Transverse colon (tissue), 4 donors: Measurements from ENCODE around the gene SLC8A3. TPM values are rescaled to one million over a fixed set of nuclear protein-coding genes. Genes with fewer than 3 reads are reported as not detected.
A peak's percentile ranks its signal among the peaks of the same experiment; 100 is the strongest.

Experiments
- DNase-seq: peaks from one replicate; pipeline ENCODE4 v3.0.0-alpha.2; 2019
- H3K27ac ChIP-seq, 4 donors: fragments of 200-600 bp; sonication (generic); 2 replicates each; pipeline ENCODE4 v1.5.1; 2016 to 2018; ENCODE audit warnings: inconsistent platforms in 4 of 4
- H3K27me3 ChIP-seq: fragments of 200-600 bp; sonication (generic); 2 replicates; pipeline ENCODE4 v1.5.1; 2017; ENCODE audit warnings: inconsistent platforms
- H3K36me3 ChIP-seq, 4 donors: fragments of 200-600 bp; sonication (generic); 2 replicates each; pipeline ENCODE4 v1.5.1; 2017 to 2019; ENCODE audit warnings: inconsistent platforms in 4 of 4
- H3K4me1 ChIP-seq, 4 donors: fragments of 200-600 bp; sonication (generic); 2 replicates each; pipeline ENCODE4 v1.5.1; 2017 to 2020; ENCODE audit warnings: inconsistent platforms in 4 of 4
- H3K4me3 ChIP-seq, 4 donors: fragments of 200-600 bp; sonication (generic); 1 replicate in 1 of 4; 2 replicates in 3 of 4; pipeline versions ENCODE4 v1.5.1 to v1.6.1; 2017 to 2019; ENCODE audit warnings: inconsistent platforms in 4 of 4
- H3K9me3 ChIP-seq, 2 donors: fragments of 200-600 bp; sonication (generic); 2 replicates each; pipeline ENCODE4 v1.5.1; 2017 to 2019; ENCODE audit warnings: inconsistent platforms in 2 of 2
- CTCF ChIP-seq, 5 experiments: fragments of 200-600 bp in 3 of 5; fragments of 450-650 bp in 2 of 5; sonication (generic) in 3 of 5; IDR thresholded peaks; 1 replicate in 2 of 5; 2 replicates in 3 of 5; pipeline ENCODE4 v1.5.1; 2016 to 2017; ENCODE audit warnings: antibody characterized with exemption in 5 of 5, inconsistent platforms in 3 of 5, mild to moderate bottlenecking in 2 of 5, moderate library complexity in 1 of 5
- EP300 ChIP-seq: sonication (generic); formaldehyde crosslinking; IDR thresholded peaks from one replicate; pipeline ENCODE4 v1.6.1; 2017; ENCODE audit warnings: antibody characterized with exemption, low read depth
- POLR2A ChIP-seq: fragments of 450-650 bp; IDR thresholded peaks from one replicate; pipeline ENCODE4 v1.6.1; 2016; ENCODE audit warnings: antibody characterized with exemption, mild to moderate bottlenecking, moderate library complexity
- POLR2AphosphoS5 ChIP-seq, 3 donors: sonication (generic); formaldehyde crosslinking; IDR thresholded peaks; one replicate each; pipeline ENCODE4 v1.6.1; 2016; ENCODE audit warnings: antibody characterized with exemption in 3 of 3
- WGBS, 2 donors: methylation state at CpG; one replicate each; pipeline ENCODE4 v1.1.5; 2018; ENCODE audit warnings: low coverage in 1 of 2; 5-methylcytosine and 5-hydroxymethylcytosine counted together
- in situ Hi-C, 4 donors: fragments of 200-750 bp; cut with MboI; loops; one replicate each; pipeline versions ENCODE4 v1.15.0 to v1.15.1; 2017; ENCODE audit warnings: low sequenced_read_pairs in 3 of 4, low pct_ligation_motif_present in 1 of 4, low pct_unique_long_range_greater_than_20kb in 1 of 4
- intact Hi-C: fragments of 100-400 bp; cut with DNase I; formaldehyde crosslinking; loops from one replicate; pipeline ENCODE4 v1.15.1; 2023; ENCODE audit warnings: low total_unique reads
- total RNA-seq, 4 donors: library from RNA; depleted of rRNA; stranded (reverse); fragments of >200 nt; gene quantifications; one replicate each; pipeline ENCODE4 v1.1.0, GENCODE V29; 2016

SLC8A3 gene
- total RNA-seq, 4 donors from 2014 or later = 0.27 to 1.9 (median 0.32) TPM; not detected in 1

GRCh38 chr14:70009961-70010360, 178.8 kb downstream of the SLC8A3 start:
- Histone ChIP-seq H3K4me1 (peaks cover 0 to 15% (median 0%) of the 10 kb centered on the region in 4 donors), H3K27me3 (no peaks in the 10 kb centered on the region), H3K27ac (no peak overlapping the region), H3K9me3 (no peaks in the 10 kb centered on the region), H3K4me3 (no peak overlapping the region), H3K36me3 (no peaks in the 10 kb centered on the region)
- in situ Hi-C loops = loop anchor here (25.0 kb wide), 1 partner anchor 423 kb away; no protein-coding TSS in a partner anchor
- DNase-seq = no peak
- TF ChIP-seq POLR2A (no peak), POLR2AphosphoS5 (IDR thresholded peaks at IDR 0.05) (no peak), EP300 (no peak), CTCF (IDR thresholded peaks at IDR 0.05) (no peak)
- intact Hi-C loops = no loop called here
- WGBS, 2 donors = 81 to 100% methylated on average over 3 to 8 of the region's 8 CpGs

- Histone ChIP-seq H3K27ac (peak overlapping the region in 1 of 4 donors; percentile 16), H3K9me3 (no peaks in the 10 kb centered on the region), H3K36me3 (no peaks in the 10 kb centered on the region), H3K27me3 (no peaks in the 10 kb centered on the region), H3K4me1 (peaks cover 0 to 15% (median 0%) of the 10 kb centered on the region in 4 donors), H3K4me3 (no peak overlapping the region)
- DNase-seq = no peak
- 51 to 59% methylated on average over 5 to 6 of the region's 6 CpGs for WGBS, 2 donors
- in situ Hi-C loops = loop anchor here (25.0 kb wide), 1 partner anchor 421 kb away; no protein-coding TSS in a partner anchor
- no peak for TF ChIP-seq CTCF (IDR thresholded peaks at IDR 0.05)
- no peak for TF ChIP-seq POLR2AphosphoS5 (IDR thresholded peaks at IDR 0.05)
- TF ChIP-seq EP300 = no peak
- TF ChIP-seq POLR2A = no peak
- intact Hi-C loops = no loop called here
Measured at GRCh38 chr14:70008284-70009262, 180.2 kb downstream of the SLC8A3 start.

DNA sequence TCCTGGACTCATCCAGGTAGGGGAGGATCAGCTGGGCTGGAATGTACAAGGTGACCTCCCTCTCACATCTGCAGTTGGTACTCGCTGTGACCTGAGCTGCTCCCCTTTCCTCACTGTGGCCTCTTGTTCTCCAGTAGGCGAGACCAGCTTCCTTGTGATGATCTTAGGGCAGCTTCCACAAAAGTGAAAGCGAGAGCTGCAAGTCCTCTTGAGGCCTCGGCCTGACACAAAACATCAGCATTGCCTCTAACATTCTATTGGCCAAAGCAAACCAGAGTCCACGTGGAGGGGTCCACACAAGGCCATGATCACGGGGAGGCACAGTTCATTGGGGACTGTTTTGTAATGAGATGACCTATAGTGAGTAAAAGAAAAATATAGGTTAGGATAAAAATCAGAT, 182.1 kb downstream of the SLC8A3 start:
- no peaks in the 10 kb centered on the region for H3K27me3 ChIP-seq
- no peak overlapping the region for H3K4me3 ChIP-seq
- 71 to 81% methylated on average over 3 to 6 of the region's 6 CpGs for WGBS, 2 donors
- TF ChIP-seq POLR2A = no peak
- TF ChIP-seq CTCF (IDR thresholded peaks at IDR 0.05) = no peak
- TF ChIP-seq POLR2AphosphoS5 (IDR thresholded peaks at IDR 0.05) = no peak
- no peak for TF ChIP-seq EP300
- H3K9me3 ChIP-seq = no peaks in the 10 kb centered on the region
- H3K4me1 ChIP-seq = peaks cover 0 to 15% (median 0%) of the 10 kb centered on the region in 4 donors
- no peak overlapping the region for H3K27ac ChIP-seq
- H3K36me3 ChIP-seq = no peaks in the 10 kb centered on the region
- no peak for DNase-seq
- in situ Hi-C loops = loop anchor here (25.0 kb wide), 1 partner anchor 419 kb away; no protein-coding TSS in a partner anchor
- intact Hi-C loops = no loop called here

DNA sequence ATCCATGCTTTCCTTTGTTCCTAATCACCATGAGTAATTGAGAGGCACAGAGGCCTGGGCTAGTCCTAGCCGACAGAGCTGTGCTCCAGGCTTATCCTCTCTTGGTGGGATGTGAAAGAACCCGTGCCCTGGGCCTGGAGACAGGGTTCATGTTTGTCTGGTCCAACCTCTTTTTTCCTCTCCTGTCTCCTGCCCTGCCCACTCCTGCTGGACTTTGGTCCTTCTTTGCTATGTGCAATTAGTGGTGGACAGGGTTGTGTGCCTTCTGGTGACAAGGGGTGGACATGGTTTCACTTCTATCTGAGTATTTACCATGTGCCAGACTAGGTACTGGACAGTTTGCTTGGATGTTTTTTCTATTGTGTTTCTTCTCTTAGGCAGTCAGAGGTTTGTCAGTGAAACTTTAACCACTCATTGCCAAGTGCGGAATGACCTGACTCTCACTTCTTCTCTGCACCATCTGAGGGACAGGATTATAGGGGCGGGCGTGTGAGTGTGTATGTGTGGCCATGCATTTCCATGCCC, 183.4 kb downstream of the SLC8A3 start:
- Histone ChIP-seq H3K27ac (no peak overlapping the region), H3K9me3 (no peaks in the 10 kb centered on the region), H3K4me1 (peaks cover 0 to 15% (median 0%) of the 10 kb centered on the region in 4 donors), H3K36me3 (no peaks in the 10 kb centered on the region), H3K27me3 (no peaks in the 10 kb centered on the region), H3K4me3 (no peak overlapping the region)
- TF ChIP-seq EP300 (no peak), CTCF (IDR thresholded peaks at IDR 0.05) (no peak), POLR2AphosphoS5 (IDR thresholded peaks at IDR 0.05) (no peak), POLR2A (no peak)
- DNase-seq = peak; percentile 28
- 54 to 67% methylated on average over 2 to 5 of the region's 5 CpGs for WGBS, 2 donors
- in situ Hi-C loops (loop anchor here (25.0 kb wide), 1 partner anchor 418 kb away; no protein-coding TSS in a partner anchor), intact Hi-C loops (no loop called here)
